Activated CD8-positive, alpha-beta T cell treated with anti-CD3 and anti-CD28 coated beads, Interleukin-2, amount 10 ng/mL, durations not matched to agents 7 days and 5 days (primary cell): ENCODE data around the gene CWF19L2. TPM values are rescaled to one million over a fixed set of nuclear protein-coding genes. Genes with fewer than 3 reads are reported as not detected.

ENCODE experiments used
- total RNA-seq, 2 experiments: library from RNA; stranded (reverse); gene quantifications; one replicate each; pipeline ENCODE4 v1.2.3, GENCODE V29; 2021

Gene CWF19L2
- total RNA-seq, 2 experiments from 2014 or later, result 15.5 TPM

Other genes with a start within 250 kb of the CWF19L2 start
- 10 to 100 TPM; 11.1 to 11.3 TPM for gene ALKBH8, start 107.9 kb upstream of the CWF19L2 start, total RNA-seq
- gene ELMOD1, start 133.3 kb upstream of the CWF19L2 start, total RNA-seq, result not detected